GM18909 (cell line): ENCODE measurements around the gene NTRK3.

Experiments
- ATAC-seq: cut with Tn5 transposase; IDR thresholded peaks from one replicate; pipeline ENCODE4 v1.9.1; 2021; ENCODE audit warnings: mild to moderate bottlenecking; ENCODE audit not compliant: unreplicated experiment, poor library complexity

The NTRK3 gene

DNA sequence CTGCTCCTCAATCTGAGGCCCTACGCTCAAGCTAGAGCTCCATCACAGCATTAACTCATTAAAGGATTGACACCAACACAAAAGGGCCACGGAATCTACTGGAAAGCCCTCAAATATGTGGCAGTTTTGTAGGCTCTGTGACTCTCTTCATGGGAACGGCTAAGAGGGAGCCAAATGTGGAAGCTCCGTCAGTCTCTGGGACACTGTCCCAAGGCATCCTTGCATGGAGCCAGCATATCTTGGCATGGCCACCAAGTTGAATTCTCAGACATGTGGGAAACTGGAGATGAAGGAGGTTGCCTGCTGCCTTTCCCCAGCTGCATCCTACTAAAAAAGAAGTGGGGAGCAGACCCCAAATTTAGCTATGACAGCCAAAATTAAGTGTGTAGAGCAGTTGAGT is 296.9 kb downstream of the NTRK3 start:
- no peak for ATAC-seq

- ATAC-seq: no peak
Observed at GRCh38 chr15:87959080-87959479, 297.5 kb downstream of the NTRK3 start.

GRCh38 chr15:87955284-87955909 is 301.1 kb downstream of the NTRK3 start:
- ATAC-seq: no peak

DNA sequence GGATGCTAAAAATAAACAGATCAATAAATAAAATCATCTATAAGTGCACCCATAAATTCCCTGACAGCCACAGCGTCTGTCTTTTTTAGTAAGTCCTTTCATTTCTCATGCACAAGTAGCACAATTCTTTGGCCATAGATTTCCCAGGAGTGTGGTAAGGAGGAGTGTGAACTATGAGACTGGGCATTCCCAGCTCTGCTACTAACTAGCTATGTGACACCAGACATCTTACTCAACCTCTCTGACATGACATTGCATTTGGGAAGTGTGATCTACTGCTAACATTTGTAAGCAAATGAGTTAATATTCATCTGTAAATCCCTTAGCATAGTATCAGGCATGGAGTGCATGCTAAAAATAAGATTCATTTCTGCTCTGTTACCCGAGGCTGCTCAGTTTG is 301.7 kb downstream of the NTRK3 start:
- no peak for ATAC-seq

GRCh38 chr15:87952736-87953287 is 303.7 kb downstream of the NTRK3 start:
- no peak for ATAC-seq

- ATAC-seq: no peak
Observed at GRCh38 chr15:87949575-87950223, 306.8 kb downstream of the NTRK3 start.

DNA sequence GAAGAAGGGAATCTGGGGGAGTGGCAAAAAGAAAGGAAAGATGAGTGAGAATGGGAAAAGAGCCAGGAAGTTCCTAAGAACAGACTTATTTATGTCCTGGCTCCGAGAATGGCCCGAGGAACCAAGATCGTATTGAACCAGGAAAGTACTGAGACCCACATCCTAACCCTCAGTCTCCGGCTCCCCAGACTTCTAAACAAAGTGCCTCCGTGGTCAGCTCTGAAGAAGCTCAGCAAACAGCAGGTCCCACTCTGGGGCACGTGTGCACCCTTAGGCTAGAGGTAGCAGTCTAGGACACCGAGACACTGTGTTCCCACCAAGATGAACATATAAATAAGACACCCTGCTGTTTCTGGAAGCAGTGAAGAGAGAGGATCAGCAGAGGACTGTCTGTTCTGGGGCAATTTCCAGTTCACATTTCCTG is 307.4 kb downstream of the NTRK3 start:
- ATAC-seq: no peak

GRCh38 chr15:87947560-87947959 is 309.0 kb downstream of the NTRK3 start:
- no peak for ATAC-seq

DNA sequence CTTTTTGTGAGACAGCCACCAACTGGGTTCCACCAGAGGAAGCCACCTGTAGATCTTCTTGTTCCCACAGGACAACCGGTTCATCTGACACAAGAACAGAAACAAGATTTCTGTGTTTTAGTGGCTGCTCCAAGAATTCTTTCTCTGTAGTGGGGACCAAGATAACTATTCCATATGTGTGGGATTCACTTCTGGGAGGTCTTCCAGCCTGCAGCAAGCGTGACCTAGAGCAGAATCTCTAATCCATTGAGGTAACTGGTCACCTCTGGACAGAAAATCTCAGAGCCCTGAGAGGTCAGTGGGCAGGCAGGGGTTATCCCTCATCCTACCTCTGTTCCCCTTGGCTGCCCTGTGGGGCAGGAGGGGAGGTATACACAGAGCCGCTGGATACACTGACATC is 311.3 kb downstream of the NTRK3 start:
- ATAC-seq: no peak

DNA sequence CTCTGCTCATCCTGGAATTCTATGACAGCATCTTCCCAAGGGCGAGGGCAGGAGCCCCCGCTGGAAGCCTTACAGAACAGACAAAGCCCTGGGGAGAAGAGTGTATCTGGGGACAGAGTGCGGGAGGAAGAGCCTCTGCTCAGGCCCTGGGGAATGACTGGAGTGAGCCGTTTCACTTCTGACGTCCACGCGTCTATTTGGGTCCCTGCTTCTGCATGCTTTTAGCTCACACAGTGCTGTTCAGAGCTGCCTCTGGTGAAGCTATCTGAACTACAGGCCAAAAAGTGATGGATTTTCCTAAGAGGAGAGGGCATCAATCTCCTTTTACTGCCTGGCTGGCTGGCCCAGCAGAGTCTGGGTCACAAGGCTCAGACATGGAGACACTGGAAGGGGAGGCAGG is 311.8 kb downstream of the NTRK3 start:
- no peak for ATAC-seq

DNA sequence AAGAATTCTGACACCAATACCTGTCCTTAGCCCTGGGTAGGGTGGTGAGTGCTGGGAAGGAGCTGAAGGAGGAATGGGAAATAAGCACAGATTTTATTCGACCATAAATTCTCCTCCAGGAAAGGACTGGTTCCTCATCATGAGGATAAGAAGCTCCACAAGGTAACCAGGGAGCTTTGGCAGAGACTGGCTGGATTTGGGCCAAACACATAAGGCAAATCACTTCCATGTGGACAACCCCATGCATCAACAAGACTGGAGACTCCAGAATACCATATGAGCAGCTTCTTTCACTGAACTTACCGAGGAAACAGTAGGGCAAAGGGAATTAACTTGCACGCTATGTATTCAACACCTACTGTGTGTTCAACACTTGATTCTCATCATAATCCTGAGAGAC is 312.5 kb downstream of the NTRK3 start:
- ATAC-seq: no peak

DNA sequence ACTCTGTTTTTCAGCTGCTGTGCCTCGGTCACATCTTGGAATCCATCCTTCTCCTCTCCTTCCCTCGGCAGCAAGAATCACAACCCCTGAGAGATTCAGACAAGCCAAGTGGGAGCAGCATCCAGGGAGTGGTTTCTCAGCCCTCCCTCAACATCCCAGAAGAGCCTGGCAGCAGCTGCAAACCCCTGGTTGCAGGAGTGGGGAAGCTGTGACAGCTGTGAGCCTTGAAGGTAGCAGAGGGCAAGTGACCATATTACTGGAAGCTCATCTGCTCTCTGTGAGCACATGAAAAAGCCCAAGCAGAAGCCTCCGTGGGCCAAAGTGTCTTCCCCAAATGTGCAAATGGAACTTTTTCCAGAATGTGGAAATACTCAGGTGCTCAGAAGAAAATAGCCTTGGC is 312.9 kb downstream of the NTRK3 start:
- no peak for ATAC-seq

DNA sequence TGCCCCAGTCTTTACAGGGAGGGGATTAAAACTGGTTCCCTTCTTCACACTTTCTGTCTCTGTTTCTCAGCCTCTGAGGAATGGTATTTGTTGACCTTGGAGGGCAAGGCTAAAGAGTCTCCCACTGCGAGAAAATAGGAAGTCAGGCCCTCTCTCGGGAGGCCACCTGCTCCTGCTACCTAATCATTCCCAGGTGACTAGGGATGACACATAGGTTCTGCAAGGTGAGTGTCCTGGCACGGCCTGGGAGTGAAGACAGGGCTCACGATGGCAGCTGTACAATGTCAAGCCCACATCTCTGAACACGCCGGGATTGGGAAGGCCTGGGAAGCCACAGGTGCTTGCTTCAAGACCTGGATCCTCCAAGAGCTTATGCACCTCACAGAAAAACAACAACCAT is 314.2 kb downstream of the NTRK3 start:
- ATAC-seq: no peak

- ATAC-seq: no peak
Observed at GRCh38 chr15:87941606-87942005, 314.9 kb downstream of the NTRK3 start.

DNA sequence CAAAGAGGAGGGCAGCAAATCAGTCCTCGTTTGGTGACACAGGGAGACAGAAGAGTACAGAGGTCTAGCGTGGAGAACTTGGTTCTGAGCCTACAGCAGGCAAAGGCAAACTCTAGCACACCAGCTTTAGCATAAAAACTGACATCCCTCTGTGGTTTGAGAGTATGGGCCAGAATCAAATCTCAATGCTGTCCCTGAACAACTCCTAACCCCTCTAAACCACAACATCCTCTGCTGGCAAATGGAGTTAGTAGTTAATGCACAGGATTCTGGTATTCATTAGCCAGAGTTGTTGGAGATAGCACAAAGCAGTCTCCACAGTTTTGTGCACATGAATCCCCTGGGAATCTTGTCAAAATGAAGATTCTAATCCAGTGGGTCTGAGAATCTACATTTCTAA is 315.8 kb downstream of the NTRK3 start:
- no peak for ATAC-seq

GRCh38 chr15:87939848-87940457 is 316.6 kb downstream of the NTRK3 start:
- ATAC-seq: no peak

DNA sequence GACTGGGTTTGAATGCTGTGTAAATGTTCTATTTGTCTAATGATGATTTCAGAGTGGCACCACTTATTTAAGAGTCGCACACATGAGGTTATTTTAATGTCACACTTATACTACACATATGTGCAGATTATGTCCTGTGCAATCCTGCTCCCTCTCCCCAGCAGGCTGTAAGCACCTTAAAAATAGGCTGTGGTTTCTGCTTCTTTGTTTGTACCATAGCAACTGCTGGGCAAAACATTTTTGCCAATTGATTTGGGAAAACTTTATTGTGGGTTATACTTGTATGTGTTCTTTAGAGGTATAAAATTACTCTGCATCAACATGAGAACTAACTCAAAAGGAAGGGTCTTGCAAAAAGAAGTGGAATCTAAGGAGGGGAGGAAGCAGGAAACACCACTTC is 318.5 kb downstream of the NTRK3 start:
- no peak for ATAC-seq

GRCh38 chr15:87935583-87935982 is 321.0 kb downstream of the NTRK3 start:
- ATAC-seq: no peak

GRCh38 chr15:87931584-87931983 is 325.0 kb downstream of the NTRK3 start:
- no peak for ATAC-seq

DNA sequence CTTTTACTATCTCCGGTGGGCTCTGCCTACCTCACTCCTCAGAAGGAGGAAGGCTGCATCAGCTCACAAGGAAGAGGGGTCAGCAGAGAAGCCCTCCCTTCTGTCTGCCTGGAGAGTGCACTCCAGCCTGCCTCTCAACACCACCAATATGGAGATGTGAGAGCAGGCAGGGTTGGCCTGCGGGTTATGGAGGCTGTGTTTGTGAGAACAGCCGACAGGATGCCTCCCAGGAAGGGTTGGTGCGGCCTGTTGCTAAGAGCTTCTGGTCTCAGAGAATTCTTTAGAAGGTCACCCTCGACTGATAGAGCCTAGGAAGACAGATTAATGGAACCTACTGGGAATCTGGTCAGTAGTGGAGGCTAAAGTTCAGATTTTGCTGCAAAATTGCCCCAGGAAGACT is 326.1 kb downstream of the NTRK3 start:
- ATAC-seq: no peak

- ATAC-seq: no peak
Observed at GRCh38 chr15:87929841-87930240, 326.7 kb downstream of the NTRK3 start.

- ATAC-seq: no peak
Observed at GRCh38 chr15:87924433-87924832, 332.1 kb downstream of the NTRK3 start.
